SJSA1 (cell line): Measurements from ENCODE around the gene HELZ. TPM values are rescaled to one million over a fixed set of nuclear protein-coding genes. Genes with fewer than 3 reads are reported as not detected.
"Not testable (repeated sequence)": the region's sequence is repeated elsewhere in the genome, so short reads cannot be mapped to it uniquely, and the experiment has no call there.

Experiments
- DNase-seq, 2 experiments: peaks; one replicate each; pipeline ENCODE4 v3.0.0-alpha.2; 2015 to 2020; ENCODE audit warnings: low spot score in 2 of 2, low read depth in 1 of 2
- H3K27ac ChIP-seq: fragments of 250-450 bp; sonication (Bioruptor Pico); 2 replicates; pipeline ENCODE4 v1.5.1; 2020; ENCODE audit warnings: mild to moderate bottlenecking, moderate library complexity
- H3K27me3 ChIP-seq: fragments of 250-450 bp; sonication (Bioruptor Pico); replicated peaks from 2 replicates; pipeline ENCODE4 v1.5.1; 2020; ENCODE audit warnings: mild to moderate bottlenecking, moderate library complexity
- H3K36me3 ChIP-seq: fragments of 250-450 bp; sonication (Bioruptor Pico); 2 replicates; pipeline ENCODE4 v1.5.1; 2020; ENCODE audit warnings: mild to moderate bottlenecking
- H3K4me1 ChIP-seq: fragments of 250-450 bp; sonication (Bioruptor Pico); replicated peaks from 2 replicates; pipeline ENCODE4 v1.6.1; 2021; ENCODE audit warnings: mild to moderate bottlenecking
- H3K4me3 ChIP-seq: fragments of 250-450 bp; sonication (Bioruptor Pico); 2 replicates; pipeline ENCODE4 v1.5.1; 2020; ENCODE audit warnings: mild to moderate bottlenecking
- H3K9me3 ChIP-seq: fragments of 250-450 bp; sonication (Bioruptor Pico); replicated peaks from 2 replicates; pipeline ENCODE4 v1.5.1; 2020; ENCODE audit warnings: mild to moderate bottlenecking
- total RNA-seq: library from RNA; depleted of rRNA; stranded (reverse); fragments of >200 nt; shearing (Covaris generic); gene quantifications from 2 replicates; pipeline ENCODE4 v1.2.3, GENCODE V29; 2014

Gene HELZ
- total RNA-seq, 1 experiment from 2014 or later, result 60.0 TPM

- Histone ChIP-seq H3K27ac (no peak overlapping the region), H3K27me3 (no peaks in the 10 kb centered on the region), H3K4me3 (no peak overlapping the region), H3K4me1 (peaks cover 13% of the 10 kb centered on the region), H3K9me3 (no peaks in the 10 kb centered on the region; the same call in 1 of the 2 replicates), H3K36me3 (peaks cover 22% of the 10 kb centered on the region)
- no peak for DNase-seq
Observed at GRCh38 chr17:67093348-67093747, 151.6 kb downstream of the HELZ start.

GRCh38 chr17:67092710-67093109 lies 152.3 kb downstream of the HELZ start:
- DNase-seq, H3K27me3 ChIP-seq, H3K27ac ChIP-seq, H3K9me3 ChIP-seq, H3K4me3 ChIP-seq: not testable (repeated sequence)
- Histone ChIP-seq H3K4me1 (peaks cover 13% of the 10 kb centered on the region), H3K36me3 (peaks cover 20% of the 10 kb centered on the region)

- H3K27ac ChIP-seq, result no peak overlapping the region
- DNase-seq, result no peak
- H3K4me3 ChIP-seq, result no peak overlapping the region
- H3K36me3 ChIP-seq, result peaks cover 20% of the 10 kb centered on the region
- no peaks in the 10 kb centered on the region for H3K27me3 ChIP-seq
- peaks cover 13% of the 10 kb centered on the region for H3K4me1 ChIP-seq
- H3K9me3 ChIP-seq, result no peaks in the 10 kb centered on the region; the same call in 1 of the 2 replicates
Observed at GRCh38 chr17:67092291-67092690, 152.7 kb downstream of the HELZ start.

- Histone ChIP-seq H3K36me3 (peaks cover 25% of the 10 kb centered on the region), H3K27me3 (no peaks in the 10 kb centered on the region), H3K4me3 (no peak overlapping the region), H3K27ac (no peak overlapping the region), H3K4me1 (peaks cover 9% of the 10 kb centered on the region), H3K9me3 (no peaks in the 10 kb centered on the region)
- no peak for DNase-seq
Observed at GRCh38 chr17:67090341-67090740, 154.7 kb downstream of the HELZ start.

GRCh38 chr17:67088639-67089038 lies 156.4 kb downstream of the HELZ start:
- Histone ChIP-seq H3K4me1 (peaks cover 13% of the 10 kb centered on the region), H3K27ac (no peak overlapping the region), H3K4me3 (no peak overlapping the region), H3K36me3 (peaks cover 24% of the 10 kb centered on the region), H3K9me3 (no peaks in the 10 kb centered on the region), H3K27me3 (no peaks in the 10 kb centered on the region)
- DNase-seq, result no peak

- Histone ChIP-seq H3K27me3 (no peaks in the 10 kb centered on the region), H3K36me3 (peaks cover 35% of the 10 kb centered on the region), H3K4me1 (peaks cover 13% of the 10 kb centered on the region), H3K9me3 (no peaks in the 10 kb centered on the region), H3K27ac (peak overlapping the region; percentile 17; the same call in 1 of the 2 replicates), H3K4me3 (no peak overlapping the region)
- peak in 1 of 2 experiments; percentile 15 for DNase-seq
Observed at GRCh38 chr17:67085406-67085805, 159.6 kb downstream of the HELZ start.

GRCh38 chr17:67082107-67082506 lies 162.9 kb downstream of the HELZ start:
- Histone ChIP-seq H3K9me3 (no peaks in the 10 kb centered on the region), H3K36me3 (peaks cover 34% of the 10 kb centered on the region), H3K27me3 (no peaks in the 10 kb centered on the region), H3K27ac (no peak overlapping the region), H3K4me3 (no peak overlapping the region), H3K4me1 (peaks cover 13% of the 10 kb centered on the region)
- DNase-seq, result no peak

- H3K4me3 ChIP-seq, result no peak overlapping the region
- no peaks in the 10 kb centered on the region for H3K27me3 ChIP-seq
- DNase-seq, result no peak
- no peak overlapping the region for H3K27ac ChIP-seq
- H3K4me1 ChIP-seq, result peaks cover 9% of the 10 kb centered on the region
- peaks cover 28% of the 10 kb centered on the region for H3K36me3 ChIP-seq
- no peaks in the 10 kb centered on the region for H3K9me3 ChIP-seq
Observed at GRCh38 chr17:67080804-67081203, 164.2 kb downstream of the HELZ start.

GRCh38 chr17:67079491-67079890 lies 165.5 kb downstream of the HELZ start:
- no peaks in the 10 kb centered on the region for H3K4me1 ChIP-seq
- H3K9me3 ChIP-seq, result no peaks in the 10 kb centered on the region
- H3K4me3 ChIP-seq, result no peak overlapping the region
- no peak for DNase-seq
- no peak overlapping the region for H3K27ac ChIP-seq
- no peaks in the 10 kb centered on the region for H3K27me3 ChIP-seq
- H3K36me3 ChIP-seq, result peaks cover 20% of the 10 kb centered on the region

- Histone ChIP-seq H3K36me3 (peaks cover 25% of the 10 kb centered on the region), H3K9me3 (no peaks in the 10 kb centered on the region), H3K4me1 (no peaks in the 10 kb centered on the region), H3K27me3 (no peaks in the 10 kb centered on the region), H3K27ac (no peak overlapping the region), H3K4me3 (no peak overlapping the region)
- DNase-seq, result no peak
Observed at GRCh38 chr17:67078292-67078691, 166.7 kb downstream of the HELZ start.

- no peaks in the 10 kb centered on the region for H3K4me1 ChIP-seq
- H3K4me3 ChIP-seq, result no peak overlapping the region
- H3K36me3 ChIP-seq, result peaks cover 20% of the 10 kb centered on the region
- H3K27me3 ChIP-seq, result no peaks in the 10 kb centered on the region
- H3K9me3 ChIP-seq, result no peaks in the 10 kb centered on the region
- no peak overlapping the region for H3K27ac ChIP-seq
- no peak for DNase-seq
Observed at GRCh38 chr17:67076290-67076689, 168.7 kb downstream of the HELZ start.

- Histone ChIP-seq H3K9me3 (no peaks in the 10 kb centered on the region), H3K36me3 (peaks cover 15% of the 10 kb centered on the region), H3K27ac (no peak overlapping the region), H3K27me3 (no peaks in the 10 kb centered on the region), H3K4me3 (no peak overlapping the region), H3K4me1 (no peaks in the 10 kb centered on the region)
- DNase-seq, result no peak
Observed at GRCh38 chr17:67074781-67075180, 170.2 kb downstream of the HELZ start.

GRCh38 chr17:67072885-67073284 lies 172.1 kb downstream of the HELZ start:
- Histone ChIP-seq H3K27ac (no peak overlapping the region), H3K4me3 (no peak overlapping the region), H3K27me3 (no peaks in the 10 kb centered on the region), H3K4me1 (no peaks in the 10 kb centered on the region), H3K9me3 (no peaks in the 10 kb centered on the region), H3K36me3 (peaks cover 9% of the 10 kb centered on the region)
- DNase-seq, result no peak

- no peaks in the 10 kb centered on the region for H3K4me1 ChIP-seq
- no peak for DNase-seq
- H3K27ac ChIP-seq, result no peak overlapping the region
- no peaks in the 10 kb centered on the region for H3K27me3 ChIP-seq
- no peaks in the 10 kb centered on the region for H3K9me3 ChIP-seq
- peaks cover 9% of the 10 kb centered on the region; the same call in 1 of the 2 replicates for H3K36me3 ChIP-seq
- no peak overlapping the region for H3K4me3 ChIP-seq
Observed at GRCh38 chr17:67071595-67071994, 173.4 kb downstream of the HELZ start.

GRCh38 chr17:67069603-67070136 lies 175.3 kb downstream of the HELZ start:
- no peaks in the 10 kb centered on the region for H3K4me1 ChIP-seq
- H3K27me3 ChIP-seq, result no peaks in the 10 kb centered on the region
- H3K4me3 ChIP-seq, result no peak overlapping the region
- H3K9me3 ChIP-seq, result no peaks in the 10 kb centered on the region
- no peak for DNase-seq
- H3K36me3 ChIP-seq, result peaks cover 6% of the 10 kb centered on the region; the same call in 1 of the 2 replicates
- no peak overlapping the region for H3K27ac ChIP-seq
